ENCODE results near the gene CDKN2D. TPM values are rescaled to one million over a fixed set of nuclear protein-coding genes. Genes with fewer than 3 reads are reported as not detected.
A peak's percentile ranks its signal among the peaks of the same experiment; 100 is the strongest.

The CDKN2D gene
- total RNA-seq, 1 donor = 6.0 TPM

- H3K4me3 ChIP-seq (ENCODE audit: low read depth, low read length) = peak overlapping the region; percentile 96
- TF ChIP-seq CTCF (IDR thresholded peaks at IDR 0.05; ENCODE audit: insufficient read depth, low read depth, low read length) = no peak
- DNase-seq (ENCODE audit: low read depth) = no peak
Measured at GRCh38 chr19:10566658-10567410, 1.9 kb downstream of the CDKN2D start.

GRCh38 chr19:10566408-10566657 lies 2.4 kb downstream of the CDKN2D start:
- no peak for DNase-seq (ENCODE audit: low read depth)
- peak overlapping the region; percentile 96 for H3K4me3 ChIP-seq (ENCODE audit: low read depth, low read length)
- no peak for TF ChIP-seq CTCF (IDR thresholded peaks at IDR 0.05; ENCODE audit: insufficient read depth, low read depth, low read length)

GRCh38 chr19:10565567-10566407 lies 3.0 kb downstream of the CDKN2D start, which contains the start of gene KRI1:
TSS of gene KRI1 (minus strand) at chr19:10566010. CDS start at chr19:10565999, 11 bp downstream.
- H3K4me3 ChIP-seq (ENCODE audit: low read depth, low read length) = peak within 1 kb of the TSS; percentile 96
- DNase-seq (ENCODE audit: low read depth) = peak; percentile 98
- peak; percentile 36 for TF ChIP-seq CTCF (IDR thresholded peaks at IDR 0.05; ENCODE audit: insufficient read depth, low read depth, low read length)

GRCh38 chr19:10565028-10565566 lies 3.7 kb downstream of the CDKN2D start:
- H3K4me3 ChIP-seq (ENCODE audit: low read depth, low read length) = peak overlapping the region; percentile 96
- peak; percentile 23 for DNase-seq (ENCODE audit: low read depth)
- TF ChIP-seq CTCF (IDR thresholded peaks at IDR 0.05; ENCODE audit: insufficient read depth, low read depth, low read length) = peak; percentile 20

GRCh38 chr19:10562609-10563008 lies 6.2 kb downstream of the CDKN2D start:
- TF ChIP-seq CTCF (IDR thresholded peaks at IDR 0.05; ENCODE audit: insufficient read depth, low read depth, low read length) = no peak
- no peak for DNase-seq (ENCODE audit: low read depth)
- no peak overlapping the region for H3K4me3 ChIP-seq (ENCODE audit: low read depth, low read length)

GRCh38 chr19:10560154-10560553 lies 8.6 kb downstream of the CDKN2D start:
- no peak overlapping the region for H3K4me3 ChIP-seq (ENCODE audit: low read depth, low read length)
- DNase-seq (ENCODE audit: low read depth) = no peak
- no peak for TF ChIP-seq CTCF (IDR thresholded peaks at IDR 0.05; ENCODE audit: insufficient read depth, low read depth, low read length)
